ENCODE results near the gene CACNG4. TPM values are rescaled to one million over a fixed set of nuclear protein-coding genes. Genes with fewer than 3 reads are reported as not detected.

The CACNG4 gene
- total and polyA plus RNA-seq, 4 donors = 2.3 to 9.4 (median 4.1) TPM

DNA sequence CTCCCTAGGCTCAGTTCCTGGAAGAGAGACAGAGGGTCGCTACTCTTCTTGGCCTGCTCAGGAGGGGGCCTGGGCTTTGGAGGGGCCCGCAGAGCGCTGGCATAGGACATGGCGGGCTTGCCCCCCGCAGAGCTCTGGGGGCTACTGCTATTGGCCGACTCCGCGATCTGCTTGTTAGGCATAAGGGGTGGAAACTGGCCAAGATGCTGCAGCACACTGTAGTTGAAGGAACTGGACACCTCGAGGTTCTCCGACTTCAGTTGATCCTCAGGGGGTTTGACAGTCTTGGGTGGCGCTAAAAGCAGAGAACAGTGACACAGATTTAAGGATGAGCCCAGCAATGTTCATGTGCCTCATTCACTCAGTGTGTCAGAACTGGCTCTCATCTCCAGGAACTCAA lies 113.8 kb downstream of the CACNG4 start:
- Histone ChIP-seq H3K27ac (ENCODE audit: low read depth in 1 of 2, low read length in 1 of 2) (no peak overlapping the region), H3K36me3 (ENCODE audit: control insufficient read depth in 4 of 4, insufficient read depth in 4 of 4, low read length in 4 of 4) (peaks cover 3 to 8% (median 5%) of the 10 kb centered on the region in 4 donors), H3K9ac (ENCODE audit: insufficient read depth in 1 of 2, low read length in 2 of 2) (no peak overlapping the region), H3K9me3 (ENCODE audit: control insufficient read depth in 4 of 4, insufficient read depth in 3 of 4, low read length in 3 of 4) (no peaks in the 10 kb centered on the region), H3K4me1 (ENCODE audit: control insufficient read depth in 5 of 5, insufficient read depth in 5 of 5, low read length in 5 of 5) (peaks cover 0 to 8% (median 0%) of the 10 kb centered on the region in 5 donors), H3K4me3 (no peak overlapping the region), H3K27me3 (ENCODE audit: control insufficient read depth in 3 of 3, insufficient read depth in 3 of 3, low read length in 2 of 3) (no peaks in the 10 kb centered on the region)
- no peak for TF ChIP-seq CTCF (IDR thresholded peaks at IDR 0.05; ENCODE audit: control extremely low read depth, extremely low read depth)
- no peak for DNase-seq
- no peak for ATAC-seq (ENCODE audit: insufficient read depth, low FRiP score)
- WGBS, 2 donors = 95 to 98% methylated on average over 11 of the region's 11 CpGs

DNA sequence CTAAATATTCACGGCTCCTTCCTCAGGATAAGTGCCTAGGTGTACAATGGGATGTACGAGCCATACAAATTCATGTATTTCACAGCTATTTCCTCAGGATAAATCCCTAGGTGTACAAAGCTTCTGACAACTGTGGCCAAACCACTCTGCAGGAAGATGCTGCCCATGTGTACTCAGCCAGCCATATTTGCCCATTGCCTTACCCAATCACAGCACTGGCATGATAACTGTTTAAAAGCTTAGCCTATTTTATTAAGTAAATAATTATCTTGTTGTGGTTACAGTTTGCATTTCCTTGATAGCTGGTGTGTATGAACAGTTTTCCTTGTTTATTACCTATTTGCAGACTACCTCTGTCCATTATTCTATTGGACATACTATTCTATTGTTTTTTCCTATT lies 115.0 kb downstream of the CACNG4 start:
- Histone ChIP-seq H3K9me3 (ENCODE audit: control insufficient read depth in 4 of 4, insufficient read depth in 3 of 4, low read length in 3 of 4) (no peaks in the 10 kb centered on the region), H3K27me3 (ENCODE audit: control insufficient read depth in 3 of 3, insufficient read depth in 3 of 3, low read length in 2 of 3) (no peaks in the 10 kb centered on the region), H3K4me1 (ENCODE audit: control insufficient read depth in 5 of 5, insufficient read depth in 5 of 5, low read length in 5 of 5) (peaks cover 0 to 8% (median 0%) of the 10 kb centered on the region in 5 donors), H3K4me3 (no peak overlapping the region), H3K9ac (ENCODE audit: insufficient read depth in 1 of 2, low read length in 2 of 2) (no peak overlapping the region), H3K27ac (ENCODE audit: low read depth in 1 of 2, low read length in 1 of 2) (no peak overlapping the region), H3K36me3 (ENCODE audit: control insufficient read depth in 4 of 4, insufficient read depth in 4 of 4, low read length in 4 of 4) (peaks cover 4 to 8% (median 7%) of the 10 kb centered on the region in 4 donors)
- ATAC-seq (ENCODE audit: insufficient read depth, low FRiP score) (no peak), DNase-seq (no peak)
- WGBS, 2 donors = 93 to 96% methylated on average over 2 of the region's 2 CpGs
- no peak for TF ChIP-seq CTCF (IDR thresholded peaks at IDR 0.05; ENCODE audit: control extremely low read depth, extremely low read depth)

DNA sequence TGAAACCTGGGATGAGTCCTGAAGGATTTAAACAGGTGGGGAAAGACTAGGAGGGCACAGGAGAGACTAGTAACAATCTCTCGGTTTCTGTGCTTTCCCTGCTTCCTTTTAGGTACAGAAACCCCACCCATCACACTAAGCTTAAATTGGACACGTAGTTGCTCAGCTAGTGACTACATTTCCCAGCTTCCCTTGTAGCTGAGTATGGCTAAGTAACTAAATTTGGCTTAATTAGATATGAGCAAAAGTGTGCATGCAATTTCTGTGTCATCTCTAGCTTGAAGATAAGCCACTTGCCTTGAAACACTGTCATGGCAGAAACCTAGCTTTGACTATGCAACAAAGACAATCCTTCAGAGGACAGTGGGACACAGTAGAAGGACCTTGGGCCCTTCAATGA lies 116.3 kb downstream of the CACNG4 start:
- H3K36me3 ChIP-seq (ENCODE audit: control insufficient read depth in 4 of 4, insufficient read depth in 4 of 4, low read length in 4 of 4) = peaks cover 4 to 9% (median 8%) of the 10 kb centered on the region in 4 donors
- no peak overlapping the region for H3K27ac ChIP-seq (ENCODE audit: low read depth in 1 of 2, low read length in 1 of 2)
- TF ChIP-seq CTCF (IDR thresholded peaks at IDR 0.05; ENCODE audit: control extremely low read depth, extremely low read depth) = no peak
- H3K4me1 ChIP-seq (ENCODE audit: control insufficient read depth in 5 of 5, insufficient read depth in 5 of 5, low read length in 5 of 5) = peaks cover 0 to 8% (median 0%) of the 10 kb centered on the region in 5 donors
- H3K9me3 ChIP-seq (ENCODE audit: control insufficient read depth in 4 of 4, insufficient read depth in 3 of 4, low read length in 3 of 4) = no peaks in the 10 kb centered on the region
- ATAC-seq (ENCODE audit: insufficient read depth, low FRiP score) (no peak), DNase-seq (no peak)
- H3K9ac ChIP-seq (ENCODE audit: insufficient read depth in 1 of 2, low read length in 2 of 2) = no peak overlapping the region
- H3K27me3 ChIP-seq (ENCODE audit: control insufficient read depth in 3 of 3, insufficient read depth in 3 of 3, low read length in 2 of 3) = no peaks in the 10 kb centered on the region
- WGBS, 2 donors = 86 to 89% methylated on average over 2 of the region's 2 CpGs
- H3K4me3 ChIP-seq = no peak overlapping the region

DNA sequence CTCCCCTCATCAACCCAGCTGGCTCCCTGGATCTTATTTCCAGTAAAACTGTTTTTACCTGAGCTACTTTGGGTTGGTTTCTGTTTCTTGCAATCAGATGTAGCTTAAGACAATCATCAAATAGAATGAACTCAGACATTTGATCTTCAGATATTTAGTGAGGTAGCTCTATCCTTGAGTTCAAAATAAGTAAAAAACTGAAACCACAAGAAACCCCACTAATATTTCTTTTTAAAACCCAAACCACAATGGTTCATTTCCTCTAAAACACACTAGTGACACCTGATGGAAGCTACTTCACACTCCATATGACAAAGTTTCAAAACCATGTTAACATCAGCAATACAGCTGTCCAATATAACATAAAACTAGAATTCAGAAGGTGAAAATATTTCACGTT lies 117.6 kb downstream of the CACNG4 start:
- DNase-seq (no peak), ATAC-seq (ENCODE audit: insufficient read depth, low FRiP score) (no peak)
- Histone ChIP-seq H3K4me1 (ENCODE audit: control insufficient read depth in 5 of 5, insufficient read depth in 5 of 5, low read length in 5 of 5) (peaks cover 0 to 8% (median 0%) of the 10 kb centered on the region in 5 donors), H3K9ac (ENCODE audit: insufficient read depth in 1 of 2, low read length in 2 of 2) (no peak overlapping the region), H3K27me3 (ENCODE audit: control insufficient read depth in 3 of 3, insufficient read depth in 3 of 3, low read length in 2 of 3) (no peaks in the 10 kb centered on the region), H3K9me3 (ENCODE audit: control insufficient read depth in 4 of 4, insufficient read depth in 3 of 4, low read length in 3 of 4) (no peaks in the 10 kb centered on the region), H3K27ac (ENCODE audit: low read depth in 1 of 2, low read length in 1 of 2) (no peak overlapping the region), H3K36me3 (ENCODE audit: control insufficient read depth in 4 of 4, insufficient read depth in 4 of 4, low read length in 4 of 4) (peaks cover 4 to 14% (median 12%) of the 10 kb centered on the region in 4 donors), H3K4me3 (no peak overlapping the region)
- TF ChIP-seq CTCF (IDR thresholded peaks at IDR 0.05; ENCODE audit: control extremely low read depth, extremely low read depth) = no peak
- 57 to 73% methylated on average over 1 of the region's 1 CpG for WGBS, 2 donors

Data from lung (tissue), 12 donors.